ENCODE measurements around the gene SPATA16.

Gene SPATA16

DNA sequence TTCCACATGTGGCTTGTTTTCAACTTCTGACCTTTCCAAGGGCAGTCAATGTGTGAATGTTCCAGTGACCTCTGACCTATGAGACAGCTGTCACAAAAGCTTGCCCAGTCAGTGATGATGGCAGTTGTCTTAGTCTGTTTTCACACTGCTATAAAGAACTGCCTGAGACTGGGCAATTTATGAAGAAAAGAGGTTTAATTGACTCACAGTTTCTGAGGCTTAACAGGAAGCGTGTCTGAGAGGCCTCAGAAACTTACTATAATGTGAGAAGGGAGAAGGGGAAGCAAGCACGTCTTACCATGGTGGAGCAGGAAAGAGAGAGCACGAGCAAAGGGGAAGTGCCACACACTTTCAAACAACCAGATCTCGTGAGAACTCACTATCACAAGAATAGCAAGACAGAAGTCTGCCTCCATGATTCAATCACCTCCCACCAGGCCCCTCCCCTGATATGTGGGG is 294.9 kb downstream of the SPATA16 start:
- in situ Hi-C loops (cut with MboI; ENCODE audit: low sequenced_read_pairs) = no loop called here

DNA sequence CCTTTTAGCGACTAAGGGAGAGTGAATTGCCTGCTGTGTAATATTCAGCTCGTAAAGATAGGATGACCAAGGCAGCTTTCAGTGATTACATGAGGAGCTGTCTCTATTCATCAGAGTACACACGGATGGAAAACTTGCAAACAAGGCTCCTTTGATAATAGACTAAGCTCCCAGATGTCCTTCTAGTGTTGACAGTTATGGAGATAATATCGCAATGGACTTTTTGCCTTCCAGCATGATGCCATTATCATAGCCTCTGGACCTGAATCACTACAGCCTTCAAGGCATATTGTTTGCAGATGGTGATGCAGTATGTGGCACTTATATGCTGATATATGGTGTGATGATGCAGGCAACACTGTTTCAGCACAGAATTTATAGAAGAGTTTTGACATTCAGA is 296.6 kb downstream of the SPATA16 start:
- in situ Hi-C loops (cut with MboI; ENCODE audit: low sequenced_read_pairs) = no loop called here

DNA sequence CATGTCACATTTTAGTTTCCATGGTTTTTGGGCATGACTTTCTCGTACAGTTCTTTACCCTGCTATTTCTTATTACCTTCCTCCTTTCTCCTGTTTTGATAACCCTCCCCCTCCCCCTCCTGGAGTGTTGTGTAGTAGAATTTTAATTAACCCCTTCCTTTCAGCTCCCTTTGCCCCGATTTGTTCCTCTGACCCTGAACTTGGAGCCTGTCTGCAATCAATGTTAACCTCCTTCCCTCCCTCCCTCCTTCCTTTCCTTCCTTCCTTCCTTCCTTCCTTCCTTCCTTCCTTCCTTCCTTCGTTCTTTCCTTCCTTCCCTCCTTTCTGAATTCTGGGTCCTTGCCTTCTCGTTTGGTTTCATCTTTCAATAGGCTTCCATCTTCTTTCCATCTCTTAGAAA is 300.1 kb downstream of the SPATA16 start:
- in situ Hi-C loops (cut with MboI; ENCODE audit: low sequenced_read_pairs) = no loop called here

DNA sequence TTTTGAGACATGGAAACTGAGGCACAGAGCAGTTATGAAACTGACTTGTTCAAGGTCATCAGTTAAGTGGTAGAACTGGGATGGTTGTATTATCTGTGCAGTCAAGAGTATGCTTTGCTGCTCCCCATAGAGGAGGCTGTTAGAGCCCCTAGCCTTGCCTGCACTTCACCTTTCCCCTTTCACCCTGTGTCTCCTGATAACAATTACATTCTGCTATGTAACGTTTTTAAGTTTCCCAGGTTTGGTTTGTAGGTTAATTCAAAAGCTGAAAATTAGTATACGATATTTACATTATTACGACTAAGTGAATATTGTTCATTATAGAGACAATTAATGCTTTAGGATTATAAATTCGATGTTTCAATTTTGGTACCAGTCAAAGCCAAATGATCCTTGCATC is 300.6 kb downstream of the SPATA16 start:
- in situ Hi-C loops (cut with MboI; ENCODE audit: low sequenced_read_pairs) = no loop called here

DNA sequence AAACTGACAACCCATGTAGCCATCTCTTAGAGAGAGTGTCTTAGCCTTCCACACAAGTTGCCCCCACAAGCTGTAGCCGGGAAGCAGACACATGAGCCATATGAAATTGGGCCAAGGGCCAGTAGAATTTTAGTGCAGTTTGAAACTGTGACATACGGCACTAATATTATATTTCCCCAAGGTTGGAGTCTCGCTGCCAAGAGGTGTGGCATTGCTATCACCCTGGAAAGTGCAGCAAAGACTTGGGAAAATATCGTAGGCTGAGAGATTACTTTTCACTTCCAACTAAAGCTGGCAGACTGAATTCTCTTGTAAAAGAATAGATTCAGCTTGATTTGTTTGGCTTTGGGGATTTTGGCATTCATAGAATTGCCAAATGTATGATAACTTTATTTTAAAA is 301.4 kb downstream of the SPATA16 start:
- in situ Hi-C loops (cut with MboI; ENCODE audit: low sequenced_read_pairs) = no loop called here

Data from HL-60/S4 treated with retinoic acid at 250 ng/mL for 4 days and 3 days (cell line).